H1 (cell line): Measurements from ENCODE around the gene RSPH6A. TPM values are rescaled to one million over a fixed set of nuclear protein-coding genes. Genes with fewer than 3 reads are reported as not detected.
"Not testable (repeated sequence)": the region's sequence is repeated elsewhere in the genome, so short reads cannot be mapped to it uniquely, and the experiment has no call there.

Source experiments
- CTCF ChIA-PET: fragments of 300-600 bp; sonication (Branson Sonifier 250); formaldehyde crosslinking; loops from one replicate; lab custom pipeline; 2021; ENCODE audit not compliant: partially characterized antibody; lab: Charles Lee
- POLR2A ChIA-PET: fragments of 300-600 bp; sonication (Branson Sonifier 250); formaldehyde crosslinking; loops from one replicate; lab custom pipeline; 2021; ENCODE audit warnings: inconsistent platforms; ENCODE audit not compliant: partially characterized antibody; lab: Charles Lee
- DNase-seq, 2 experiments: peaks; one replicate each; pipeline versions ENCODE4 v3.0.0 to v3.0.0-alpha.2; 2010 to 2022; ENCODE audit warnings: low spot score in 2 of 2, low read depth in 1 of 2, mixed read lengths in 1 of 2
- FAIRE-seq: peaks from 2 replicates; lab custom pipeline; 2011; peaks lifted over from hg19 to GRCh38; lab: Jason Lieb, UNC
- H2AFZ ChIP-seq: 2 replicates; pipeline ENCODE4 v1.8.1; 2012; ENCODE audit warnings: low read length, inconsistent platforms
- H2AK5ac ChIP-seq: 2 replicates; pipeline ENCODE4 v1.6.1; 2013; ENCODE audit warnings: low read depth, low read length
- H2BK120ac ChIP-seq: replicated peaks from 2 replicates; pipeline ENCODE3; 2013; ENCODE audit warnings: low read depth, low read length, inconsistent platforms
- H2BK12ac ChIP-seq: 2 replicates; pipeline ENCODE4 v1.6.1; 2013; ENCODE audit warnings: low read depth, low read length
- H2BK15ac ChIP-seq: 2 replicates; pipeline ENCODE4 v1.6.1; 2013; ENCODE audit warnings: low read length
- H2BK20ac ChIP-seq: 2 replicates; pipeline ENCODE4 v1.6.1; 2013; ENCODE audit warnings: low read length
- H2BK5ac ChIP-seq: 2 replicates; pipeline ENCODE4 v1.6.1; 2013; ENCODE audit warnings: low read depth, low read length
- H3K14ac ChIP-seq: 2 replicates; pipeline ENCODE4 v1.6.1; 2013; ENCODE audit warnings: inconsistent platforms; ENCODE audit not compliant: insufficient read length
- H3K18ac ChIP-seq: 2 replicates; pipeline ENCODE4 v1.6.1; 2013; ENCODE audit warnings: low read length; ENCODE audit errors: extremely low read depth
- H3K23ac ChIP-seq: 2 replicates; pipeline ENCODE4 v1.6.1; 2013; ENCODE audit warnings: inconsistent platforms; ENCODE audit not compliant: insufficient read length
- H3K23me2 ChIP-seq: 2 replicates; pipeline ENCODE4 v1.6.1; 2013; ENCODE audit warnings: low read depth, low read length
- H3K27ac ChIP-seq: 2 replicates; pipeline ENCODE4 v1.6.1; 2011; ENCODE audit warnings: low read depth, low read length, inconsistent platforms
- H3K27me3 ChIP-seq, 4 experiments: replicated peaks in 1 of 4; 1 replicate in 1 of 4; 2 replicates in 3 of 4; pipeline versions ENCODE4 v1.6.1 to v1.8.1; 2011 to 2013; ENCODE audit warnings: low read length in 3 of 4, mild to moderate bottlenecking in 3 of 4, inconsistent platforms in 2 of 4, mixed read lengths in 2 of 4, moderate library complexity in 1 of 4; ENCODE audit not compliant: control insufficient read depth in 3 of 4, insufficient read depth in 3 of 4; ENCODE audit errors: extremely low read depth in 1 of 4
- H3K36me3 ChIP-seq, 4 experiments: 2 replicates each; pipeline versions ENCODE4 v1.6.1 to v1.8.1; 2011 to 2013; ENCODE audit warnings: mild to moderate bottlenecking in 4 of 4, low read length in 3 of 4, moderate library complexity in 2 of 4, control low read depth in 1 of 4, inconsistent platforms in 1 of 4; ENCODE audit not compliant: insufficient read depth in 4 of 4, control insufficient read depth in 2 of 4
- H3K4ac ChIP-seq: replicated peaks from 2 replicates; pipeline ENCODE3; 2013; ENCODE audit warnings: low read length, low read depth, mixed read lengths, inconsistent platforms; ENCODE audit not compliant: insufficient read length
- H3K4me1 ChIP-seq, 4 experiments: replicated peaks in 1 of 4; 1 replicate in 1 of 4; 2 replicates in 3 of 4; pipeline versions ENCODE4 v1.6.1 to v1.8.1; 2011 to 2013; ENCODE audit warnings: low read length in 3 of 4, inconsistent platforms in 2 of 4, mixed read lengths in 1 of 4; ENCODE audit not compliant: insufficient read depth in 4 of 4, control insufficient read depth in 3 of 4
- H3K4me2 ChIP-seq, 2 experiments: 2 replicates each; pipeline versions ENCODE4 v1.6.1 to v1.8.1; 2011 to 2013; ENCODE audit warnings: low read depth in 2 of 2, low read length in 2 of 2, control low read depth in 1 of 2, inconsistent platforms in 1 of 2, mild to moderate bottlenecking in 1 of 2; ENCODE audit not compliant: insufficient read depth in 1 of 2
- H3K4me3 ChIP-seq, 4 experiments: fragments of 200-600, 300-600 bp in 1 of 4; sonication (generic), shearing (Covaris generic), sonication (Bioruptor Twin) in 1 of 4; 2 replicates each; pipeline versions ENCODE4 v1.5.1 to v1.8.1; 2011 to 2016; ENCODE audit warnings: low read length in 4 of 4, low read depth in 3 of 4, control low read depth in 2 of 4, inconsistent platforms in 2 of 4, mild to moderate bottlenecking in 2 of 4, mixed read lengths in 1 of 4, moderate library complexity in 1 of 4; ENCODE audit not compliant: insufficient read depth in 2 of 4; ENCODE audit errors: extremely low read depth in 1 of 4
- H3K56ac ChIP-seq: replicated peaks from 2 replicates; pipeline ENCODE3; 2013; ENCODE audit warnings: low read depth, mild to moderate bottlenecking, mixed read lengths, low read length, inconsistent platforms; ENCODE audit not compliant: insufficient read length
- H3K79me1 ChIP-seq: 2 replicates; pipeline ENCODE4 v1.6.1; 2013; ENCODE audit warnings: low read depth, low read length, control low read depth
- H3K79me2 ChIP-seq, 2 experiments: 2 replicates each; pipeline versions ENCODE4 v1.6.1 to v1.8.1; 2012 to 2013; ENCODE audit warnings: low read length in 2 of 2, mild to moderate bottlenecking in 2 of 2, inconsistent platforms in 1 of 2; ENCODE audit not compliant: insufficient read depth in 2 of 2, control insufficient read depth in 1 of 2
- H3K9ac ChIP-seq, 4 experiments: replicated peaks in 1 of 4; 1 replicate in 1 of 4; 2 replicates in 3 of 4; pipeline versions ENCODE4 v1.6.1 to v1.8.1; 2011 to 2013; ENCODE audit warnings: low read depth in 3 of 4, low read length in 3 of 4, control low read depth in 2 of 4, mild to moderate bottlenecking in 2 of 4, moderate library complexity in 2 of 4, inconsistent platforms in 1 of 4; ENCODE audit errors: extremely low read depth in 1 of 4
- H3K9me3 ChIP-seq, 2 experiments: 2 replicates each; pipeline versions ENCODE4 v1.6.1 to v1.8.1; 2012 to 2013; ENCODE audit warnings: mild to moderate bottlenecking in 2 of 2, moderate library complexity in 2 of 2, control low read depth in 1 of 2, inconsistent platforms in 1 of 2, low read depth in 1 of 2, low read length in 1 of 2, mixed read lengths in 1 of 2; ENCODE audit not compliant: insufficient read depth in 2 of 2
- H4K20me1 ChIP-seq, 2 experiments: replicated peaks in 1 of 2; 2 replicates each; pipeline versions ENCODE3 to v1.8.1; 2011 to 2013; ENCODE audit warnings: inconsistent platforms in 2 of 2, low read length in 2 of 2, mild to moderate bottlenecking in 1 of 2; ENCODE audit not compliant: insufficient read depth in 2 of 2, control insufficient read depth in 1 of 2
- H4K5ac ChIP-seq: 2 replicates; pipeline ENCODE4 v1.6.1; 2013; ENCODE audit warnings: low read length, low read depth, mixed read lengths, inconsistent platforms; ENCODE audit not compliant: insufficient read length
- H4K8ac ChIP-seq: 2 replicates; pipeline ENCODE4 v1.8.0; 2013; ENCODE audit warnings: mild to moderate bottlenecking, moderate library complexity, low read length, inconsistent platforms; ENCODE audit not compliant: insufficient read depth; ENCODE audit errors: extremely low read depth
- H4K91ac ChIP-seq: replicated peaks from 2 replicates; pipeline ENCODE3; 2013; ENCODE audit warnings: low read length, mixed read lengths, inconsistent platforms; ENCODE audit not compliant: insufficient read length
- WGBS, 2 experiments: shearing (Covaris generic) in 1 of 2; methylation state at CpG; one replicate each; pipeline versions ENCODE4 v1.1.6 to v1.1.7; 2013 to 2015; ENCODE audit warnings: low lambda C conversion rate in 2 of 2, mixed read lengths in 2 of 2, inconsistent platforms in 1 of 2, low coverage in 1 of 2, missing lambda C conversion rate in 1 of 2; ENCODE audit not compliant: insufficient replicate concordance in 2 of 2, insufficient coverage in 1 of 2, insufficient read length in 1 of 2; ENCODE audit errors: extremely low coverage in 1 of 2, missing lambda C conversion rate in 1 of 2; 5-methylcytosine and 5-hydroxymethylcytosine counted together
- polyA plus RNA-seq, 7 experiments: library from polyadenylated mRNA; depleted of rRNA in 3 of 7; stranded (reverse) in 5 of 7; unstranded in 2 of 7; fragments of >200 nt in 5 of 7; fragments of 200-250 nt in 2 of 7; gene quantifications; 1 replicate in 5 of 7; 2 replicates in 1 of 7; 4 replicates in 1 of 7; pipeline versions ENCODE4 v1.2.1 to v1.2.3, GENCODE V29; 2011 to 2013; ENCODE audit warnings: missing spikeins in 2 of 7, mixed read lengths in 2 of 7
- total RNA-seq: library from RNA; stranded (reverse); fragmentation: NEBNext Ultra II Directional; extraction: Animal tissue kit (Norgen Biotek cat#: 25700); gene quantifications from 2 replicates; pipeline ENCODE4 v1.2.1, GENCODE V29; 2021

The RSPH6A gene
- total and polyA plus RNA-seq, 2 of the 8 experiments (the other 6 are each of a cell fraction or from before 2014, with no cell fraction given), result 0.05 to 0.19 TPM

DNA sequence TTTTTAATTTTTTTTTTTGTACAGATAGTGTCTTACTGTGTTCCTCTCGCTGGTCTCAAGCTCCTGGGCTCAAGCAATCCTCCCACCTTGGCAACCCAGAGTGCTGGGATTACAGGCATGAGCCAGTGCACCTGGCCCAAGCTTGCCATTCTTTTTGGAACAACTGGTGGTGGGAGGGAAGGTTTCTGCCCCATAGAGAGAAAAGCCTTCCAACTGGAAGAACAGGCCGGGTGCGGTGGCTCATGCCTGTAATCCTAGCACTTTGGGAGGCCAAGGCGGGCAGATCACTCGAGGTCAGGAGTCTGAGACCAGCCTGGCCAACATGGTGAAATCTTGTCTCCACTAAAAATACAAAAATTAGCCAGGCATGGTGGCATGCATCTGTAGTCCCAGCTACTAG, 15.6 kb downstream of the RSPH6A start:
- H3K9me3 ChIP-seq, H3K4me3 ChIP-seq, H3K79me1 ChIP-seq, H3K27ac ChIP-seq, H2BK5ac ChIP-seq, H3K23me2 ChIP-seq, H2BK120ac ChIP-seq, H2BK15ac ChIP-seq, H3K36me3 ChIP-seq, H4K20me1 ChIP-seq, H3K79me2 ChIP-seq, H4K8ac ChIP-seq, H2AK5ac ChIP-seq, FAIRE-seq, H3K23ac ChIP-seq, H4K5ac ChIP-seq, H2BK20ac ChIP-seq, H4K91ac ChIP-seq, H3K27me3 ChIP-seq, H3K14ac ChIP-seq, H3K4ac ChIP-seq, H3K18ac ChIP-seq, H3K9ac ChIP-seq, H2AFZ ChIP-seq, H3K4me1 ChIP-seq, DNase-seq, H2BK12ac ChIP-seq, H3K56ac ChIP-seq, H3K4me2 ChIP-seq: not testable (repeated sequence)
- 89% methylated on average over 5 of the region's 5 CpGs; no CpG with 5 or more reads in 1 of the 2 experiments for WGBS, 2 experiments
- ChIA-PET POLR2A (interaction anchor here (0.8 to 9.8 kb wide), 11 partner anchors 9 to 117 kb away, joined by 3 to 106 read pairs (median 5); partner anchors contain the start of genes DMPK, RSPH6A and SIX5), CTCF (interaction anchor here (0.6 to 9.4 kb wide), 27 partner anchors 8 to 428 kb away, joined by 3 to 107 read pairs (median 4); partner anchors contain the start of genes DMPK, QPCTL, RSPH6A and SIX5)
